MCF 10A (cell line): ENCODE measurements around the gene BICDL2. TPM values are rescaled to one million over a fixed set of nuclear protein-coding genes. Genes with fewer than 3 reads are reported as not detected.

Experiments used
- BruUV-seq: library from RNA; stranded (reverse); fragments of 400-500 nt; replicated peaks from 2 replicates; lab custom pipeline; 2021; lab: Mats Ljungman, UMichigan
- CTCF ChIA-PET: fragments of 300-600 bp; sonication (Branson Sonifier 250); formaldehyde crosslinking; extraction: SDS; loops from one replicate; lab custom pipeline; 2021; ENCODE audit warnings: antibody characterized with exemption, inconsistent platforms; lab: Yijun Ruan, JAX
- POLR2A ChIA-PET: fragments of 300-600, 350-650 bp; sonication (Branson Sonifier 250); formaldehyde crosslinking; extraction: SDS; loops from one replicate; lab custom pipeline; 2020; ENCODE audit warnings: antibody characterized with exemption, inconsistent platforms; lab: Yijun Ruan, JAX
- DNase-seq: peaks from one replicate; pipeline ENCODE4 v3.0.0-alpha.2; 2018; ENCODE audit not compliant: unreplicated experiment
- H3K27ac Mint-ChIP-seq: one replicate; pipeline ENCODE4 v1.8.0; 2022; ENCODE audit warnings: mild to moderate bottlenecking, low read depth, mixed read lengths; ENCODE audit not compliant: unreplicated experiment
- H3K27me3 Mint-ChIP-seq: one replicate; pipeline ENCODE4 v1.8.0; 2022; ENCODE audit warnings: mixed read lengths; ENCODE audit not compliant: insufficient read depth, unreplicated experiment
- H3K36me3 Mint-ChIP-seq: one replicate; pipeline ENCODE4 v1.8.0; 2022; ENCODE audit warnings: mild to moderate bottlenecking, moderate library complexity, mixed read lengths; ENCODE audit not compliant: insufficient read depth, unreplicated experiment
- H3K4me1 Mint-ChIP-seq: one replicate; pipeline ENCODE4 v1.8.0; 2022; ENCODE audit warnings: mixed read lengths; ENCODE audit not compliant: insufficient read depth, unreplicated experiment
- H3K4me3 Mint-ChIP-seq: one replicate; pipeline ENCODE4 v1.8.0; 2022; ENCODE audit warnings: mild to moderate bottlenecking, moderate library complexity, mixed read lengths; ENCODE audit not compliant: unreplicated experiment
- H3K9me3 Mint-ChIP-seq: one replicate; pipeline ENCODE4 v1.8.0; 2022; ENCODE audit warnings: mixed read lengths; ENCODE audit not compliant: unreplicated experiment
- CTCF ChIP-seq: fragments of 200-600 bp; IDR thresholded peaks from one replicate; pipeline ENCODE4 v1.8.0; 2022; ENCODE audit warnings: antibody characterized with exemption, mild to moderate bottlenecking; ENCODE audit not compliant: unreplicated experiment
- intact Hi-C: fragments of 100-400 bp; cut with micrococcal nuclease; formaldehyde crosslinking; loops from 2 replicates; pipeline ENCODE4 v1.14.1; 2022
- total RNA-seq: library from RNA; stranded (reverse); gene quantifications from 2 replicates; pipeline ENCODE4 v1.2.3, GENCODE V29; 2022

BICDL2 gene
- total RNA-seq, 1 experiment from 2014 or later = 0.23 TPM

GRCh38 chr16:3047387-3047720, 10.6 kb upstream of the BICDL2 start:
- ChIA-PET POLR2A (interaction anchor here (0.9 to 3.0 kb wide), 4 partner anchors 9 to 26 kb away, joined by 3 to 7 read pairs (median 5); no protein-coding TSS in a partner anchor), CTCF (interaction anchor here (0.6 to 5.8 kb wide), 6 partner anchors 9 to 82 kb away, joined by 3 to 51 read pairs (median 5); no protein-coding TSS in a partner anchor)
- Mint-ChIP-seq H3K4me1 (no peaks in the 10 kb centered on the region), H3K4me3 (no peak overlapping the region), H3K36me3 (no peaks in the 10 kb centered on the region), H3K27me3 (peaks cover 58% of the 10 kb centered on the region), H3K27ac (no peak overlapping the region), H3K9me3 (no peaks in the 10 kb centered on the region)
- TF ChIP-seq CTCF = no peak
- BruUV-seq = no TSS peak
- intact Hi-C loops = no loop called here
- DNase-seq = no peak

- peak overlapping the region; percentile 43 for H3K4me3 Mint-ChIP-seq
- no TSS peak for BruUV-seq
- CTCF ChIA-PET = interaction anchor here (0.6 to 5.8 kb wide), 5 partner anchors 10 to 81 kb away, joined by 3 to 51 read pairs (median 4); no protein-coding TSS in a partner anchor
These were observed 10.1 kb upstream of the BICDL2 start for GRCh38 chr16:3046641-3047386.

GRCh38 chr16:3045758-3046640, 9.3 kb upstream of the BICDL2 start, which contains the start of gene MMP25:
TSS of gene MMP25 (plus strand) at chr16:3046561. CDS start at chr16:3046918, 357 bp downstream.
- CTCF ChIA-PET = interaction anchor here (1.8 kb wide), 1 partner anchor 12 kb away, joined by 4 read pairs; no protein-coding TSS in a partner anchor
- peaks cover 48% of the 10 kb centered on the region for H3K27me3 Mint-ChIP-seq
- H3K4me3 Mint-ChIP-seq = peak within 1 kb of the TSS; percentile 43
- H3K4me1 Mint-ChIP-seq = no peaks in the 10 kb centered on the region
- H3K27ac Mint-ChIP-seq = no peak within 1 kb of the TSS
- H3K36me3 Mint-ChIP-seq = no peaks in the 10 kb centered on the region
- BruUV-seq = no TSS peak
- POLR2A ChIA-PET = interaction anchor here (0.7 to 0.9 kb wide), 3 partner anchors 12 to 89 kb away, joined by 3 to 4 read pairs (median 3); partner anchors contain the start of gene ZNF213
- DNase-seq = no peak
- TF ChIP-seq CTCF = no peak
- no peaks in the 10 kb centered on the region for H3K9me3 Mint-ChIP-seq
- intact Hi-C loops = no loop called here

More at GRCh38 chr16:3046641-3047386, 10.1 kb upstream of the BICDL2 start:
- H3K27me3 Mint-ChIP-seq = peaks cover 53% of the 10 kb centered on the region
- no peaks in the 10 kb centered on the region for H3K4me1 Mint-ChIP-seq
- no peak for DNase-seq
- intact Hi-C loops = no loop called here
- no peaks in the 10 kb centered on the region for H3K9me3 Mint-ChIP-seq
- POLR2A ChIA-PET = interaction anchor here (1.8 to 3.0 kb wide), 2 partner anchors 16 to 26 kb away, joined by 7 read pairs; no protein-coding TSS in a partner anchor
- no peak for TF ChIP-seq CTCF
- no peaks in the 10 kb centered on the region for H3K36me3 Mint-ChIP-seq
- H3K27ac Mint-ChIP-seq = no peak overlapping the region

GRCh38 chr16:3044708-3045107, 8.0 kb upstream of the BICDL2 start:
- Mint-ChIP-seq H3K4me3 (peak overlapping the region; percentile 3), H3K27me3 (peaks cover 38% of the 10 kb centered on the region), H3K9me3 (no peaks in the 10 kb centered on the region), H3K4me1 (no peaks in the 10 kb centered on the region), H3K27ac (no peak overlapping the region), H3K36me3 (no peaks in the 10 kb centered on the region)
- intact Hi-C loops = no loop called here
- no peak for TF ChIP-seq CTCF
- ChIA-PET POLR2A (no interaction called here), CTCF (interaction anchor here (0.7 kb wide), 1 partner anchor 1512 kb away, joined by 6 read pairs; the partner anchor contains the start of gene C16orf96)
- no peak for DNase-seq
- no TSS peak for BruUV-seq
